Hepatocyte (in vitro differentiated cells): ENCODE data around the gene PRKAR2A. TPM values are rescaled to one million over a fixed set of nuclear protein-coding genes. Genes with fewer than 3 reads are reported as not detected.
"Not testable (repeated sequence)": the region's sequence is repeated elsewhere in the genome, so short reads cannot be mapped to it uniquely, and the experiment has no call there.

Experiments
- DNase-seq: peaks from one replicate; pipeline ENCODE4 v3.0.0-alpha.2; 2016; ENCODE audit warnings: low spot score
- H2AFZ ChIP-seq: fragments of 200-600 bp; sonication (generic); 2 replicates; pipeline ENCODE4 v1.6.0; 2016; ENCODE audit warnings: antibody characterized with exemption, mild to moderate bottlenecking
- H3K27ac ChIP-seq: fragments of 200-600 bp; sonication (generic); 2 replicates; pipeline ENCODE4 v1.5.1; 2016; ENCODE audit warnings: mild to moderate bottlenecking
- H3K27me3 ChIP-seq: fragments of 200-600 bp; sonication (generic); 2 replicates; pipeline ENCODE4 v1.6.1; 2016
- H3K36me3 ChIP-seq: fragments of 200-600 bp; sonication (generic); replicated peaks from 2 replicates; pipeline ENCODE4 v1.5.1; 2016; ENCODE audit warnings: low read depth; ENCODE audit not compliant: insufficient read depth
- H3K4me1 ChIP-seq: fragments of 200-600 bp; sonication (generic); 2 replicates; pipeline ENCODE4 v1.5.1; 2016; ENCODE audit warnings: mild to moderate bottlenecking, moderate library complexity; ENCODE audit not compliant: insufficient read depth
- H3K4me2 ChIP-seq: fragments of 200-600 bp; sonication (generic); 2 replicates; pipeline ENCODE4 v1.6.0; 2016
- H3K4me3 ChIP-seq: fragments of 200-600 bp; sonication (generic); 2 replicates; pipeline ENCODE4 v1.5.1; 2016; ENCODE audit warnings: mild to moderate bottlenecking
- H3K79me2 ChIP-seq: fragments of 200-600 bp; sonication (generic); 2 replicates; pipeline ENCODE4 v1.6.0; 2017; ENCODE audit warnings: mild to moderate bottlenecking
- H3K9me2 ChIP-seq: fragments of 200-600 bp; sonication (generic); replicated peaks from 2 replicates; pipeline ENCODE4 v1.6.0; 2017; ENCODE audit warnings: mild to moderate bottlenecking; ENCODE audit not compliant: insufficient read depth
- H3K9me3 ChIP-seq: fragments of 200-600 bp; sonication (generic); 2 replicates; pipeline ENCODE4 v1.5.1; 2016; ENCODE audit warnings: low read depth, mild to moderate bottlenecking
- H4K20me1 ChIP-seq: fragments of 200-600 bp; sonication (generic); 2 replicates; pipeline ENCODE4 v1.6.0; 2016; ENCODE audit warnings: mild to moderate bottlenecking; ENCODE audit not compliant: insufficient read depth, poor library complexity, severe bottlenecking
- EZH2 ChIP-seq: fragments of 200-600 bp; sonication (generic); IDR thresholded peaks from 2 replicates; pipeline ENCODE4 v1.6.1; 2016; ENCODE audit warnings: antibody characterized with exemption, mild to moderate bottlenecking, borderline replicate concordance
- EZH2phosphoT487 ChIP-seq: fragments of 200-600 bp; sonication (generic); IDR thresholded peaks from one replicate; pipeline ENCODE4 v1.6.1; 2018; ENCODE audit warnings: antibody characterized with exemption, mild to moderate bottlenecking, low read depth, moderate library complexity; ENCODE audit not compliant: unreplicated experiment, severe bottlenecking
- WGBS: methylation state at CpG from one replicate; pipeline ENCODE4 v1.1.6; 2016; ENCODE audit warnings: low lambda C conversion rate; ENCODE audit errors: missing lambda C conversion rate; 5-methylcytosine and 5-hydroxymethylcytosine counted together
- polyA plus RNA-seq: library from polyadenylated mRNA; unstranded; fragments of >200 nt; fragmentation: Nextera tagmentation; extraction: Ambion mirVana; gene quantifications from 2 replicates; pipeline ENCODE4 v1.2.1, GENCODE V29; 2016
- total RNA-seq: library from RNA; depleted of rRNA; stranded (reverse); fragments of >200 nt; gene quantifications from 2 replicates; pipeline ENCODE4 v1.2.3, GENCODE V29; 2014
- TF ChIP-seq, protein P1 (sequence below): fragments of 200-600 bp; sonication (generic); IDR thresholded peaks from 2 replicates; pipeline ENCODE4 v1.5.1; 2016; ENCODE audit warnings: antibody characterized with exemption, mild to moderate bottlenecking; ENCODE audit not compliant: poor library complexity

The PRKAR2A gene
- total and polyA plus RNA-seq, 2 experiments from 2014 or later: 9.0 to 33.9 TPM

GRCh38 chr3:48776854-48777253 is 70.8 kb downstream of the PRKAR2A start:
- TF ChIP-seq EZH2: no peak
- TF ChIP-seq, protein P1, sequence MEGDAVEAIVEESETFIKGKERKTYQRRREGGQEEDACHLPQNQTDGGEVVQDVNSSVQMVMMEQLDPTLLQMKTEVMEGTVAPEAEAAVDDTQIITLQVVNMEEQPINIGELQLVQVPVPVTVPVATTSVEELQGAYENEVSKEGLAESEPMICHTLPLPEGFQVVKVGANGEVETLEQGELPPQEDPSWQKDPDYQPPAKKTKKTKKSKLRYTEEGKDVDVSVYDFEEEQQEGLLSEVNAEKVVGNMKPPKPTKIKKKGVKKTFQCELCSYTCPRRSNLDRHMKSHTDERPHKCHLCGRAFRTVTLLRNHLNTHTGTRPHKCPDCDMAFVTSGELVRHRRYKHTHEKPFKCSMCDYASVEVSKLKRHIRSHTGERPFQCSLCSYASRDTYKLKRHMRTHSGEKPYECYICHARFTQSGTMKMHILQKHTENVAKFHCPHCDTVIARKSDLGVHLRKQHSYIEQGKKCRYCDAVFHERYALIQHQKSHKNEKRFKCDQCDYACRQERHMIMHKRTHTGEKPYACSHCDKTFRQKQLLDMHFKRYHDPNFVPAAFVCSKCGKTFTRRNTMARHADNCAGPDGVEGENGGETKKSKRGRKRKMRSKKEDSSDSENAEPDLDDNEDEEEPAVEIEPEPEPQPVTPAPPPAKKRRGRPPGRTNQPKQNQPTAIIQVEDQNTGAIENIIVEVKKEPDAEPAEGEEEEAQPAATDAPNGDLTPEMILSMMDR: no peak
- no peak for TF ChIP-seq EZH2phosphoT487
- Histone ChIP-seq H3K36me3 (no peaks in the 10 kb centered on the region), H3K79me2 (no peaks in the 10 kb centered on the region), H3K4me1 (no peaks in the 10 kb centered on the region), H3K9me3 (no peaks in the 10 kb centered on the region), H2AFZ (no peak overlapping the region), H3K9me2 (no peaks in the 10 kb centered on the region), H3K27me3 (no peaks in the 10 kb centered on the region), H3K4me2 (no peak overlapping the region), H3K4me3 (no peak overlapping the region), H3K27ac (no peak overlapping the region), H4K20me1 (no peaks in the 10 kb centered on the region)
- DNase-seq: no peak
- WGBS: 77% methylated on average over 4 of the region's 4 CpGs

- TF ChIP-seq EZH2phosphoT487 (no peak), EZH2 (no peak)
- TF ChIP-seq, protein P1: no peak
- DNase-seq: no peak
- no peak overlapping the region for H3K4me2 ChIP-seq
- no peaks in the 10 kb centered on the region for H3K9me3 ChIP-seq
- H4K20me1 ChIP-seq: no peaks in the 10 kb centered on the region
- H3K79me2 ChIP-seq: no peaks in the 10 kb centered on the region
- no peaks in the 10 kb centered on the region for H3K27me3 ChIP-seq
- no peak overlapping the region for H3K27ac ChIP-seq
- H3K9me2 ChIP-seq: no peaks in the 10 kb centered on the region
- H3K4me1 ChIP-seq: no peaks in the 10 kb centered on the region
- no peaks in the 10 kb centered on the region for H3K36me3 ChIP-seq
- no peak overlapping the region for H3K4me3 ChIP-seq
- 95% methylated on average over 4 of the region's 4 CpGs for WGBS
- no peak overlapping the region for H2AFZ ChIP-seq
These were observed 77.5 kb downstream of the PRKAR2A start for GRCh38 chr3:48770192-48770502.

GRCh38 chr3:48765376-48765775 is 82.3 kb downstream of the PRKAR2A start:
- DNase-seq: peak; percentile 13
- H3K4me3 ChIP-seq: no peak overlapping the region
- no peaks in the 10 kb centered on the region for H4K20me1 ChIP-seq
- H3K4me2 ChIP-seq: no peak overlapping the region
- H3K4me1 ChIP-seq: no peaks in the 10 kb centered on the region
- H3K79me2 ChIP-seq: no peaks in the 10 kb centered on the region
- no peaks in the 10 kb centered on the region for H3K9me2 ChIP-seq
- no peak for TF ChIP-seq EZH2phosphoT487
- TF ChIP-seq, protein P1: peak; percentile 25
- no peaks in the 10 kb centered on the region for H3K9me3 ChIP-seq
- WGBS: 100% methylated on average over 1 of the region's 1 CpG
- H2AFZ ChIP-seq: no peak overlapping the region
- no peak overlapping the region for H3K27ac ChIP-seq
- no peaks in the 10 kb centered on the region for H3K27me3 ChIP-seq
- no peaks in the 10 kb centered on the region for H3K36me3 ChIP-seq

- DNase-seq: no peak
- Histone ChIP-seq H3K27ac (no peak overlapping the region), H3K9me2 (no peaks in the 10 kb centered on the region), H3K4me2 (no peak overlapping the region), H2AFZ (no peak overlapping the region), H3K36me3 (no peaks in the 10 kb centered on the region), H3K79me2 (no peaks in the 10 kb centered on the region), H4K20me1 (no peaks in the 10 kb centered on the region), H3K27me3 (no peaks in the 10 kb centered on the region), H3K9me3 (no peaks in the 10 kb centered on the region), H3K4me1 (no peaks in the 10 kb centered on the region), H3K4me3 (no peak overlapping the region)
- no peak for TF ChIP-seq EZH2phosphoT487
- TF ChIP-seq, protein P1: no peak
- TF ChIP-seq EZH2: no peak
- WGBS: 99% methylated on average over 3 of the region's 3 CpGs
These were observed 84.9 kb downstream of the PRKAR2A start for GRCh38 chr3:48762816-48763215.

GRCh38 chr3:48759991-48760540 is 87.6 kb downstream of the PRKAR2A start:
- H3K9me3 ChIP-seq, H3K9me2 ChIP-seq, H2AFZ ChIP-seq, H3K4me1 ChIP-seq, H3K79me2 ChIP-seq, H3K27me3 ChIP-seq, H3K36me3 ChIP-seq, H3K4me2 ChIP-seq, DNase-seq, H3K4me3 ChIP-seq, H4K20me1 ChIP-seq: not testable (repeated sequence)
- 97% methylated on average over 5 of the region's 5 CpGs for WGBS
- peak overlapping the region; percentile 21 for H3K27ac ChIP-seq
